Pons (tissue), 1 donor: ENCODE data around the gene MORN5.
"Not testable (repeated sequence)": the region's sequence is repeated elsewhere in the genome, so short reads cannot be mapped to it uniquely, and the experiment has no call there.

Experiments used
- DNase-seq: peaks from one replicate; pipeline ENCODE4 v3.0.0-alpha.2; 2016; ENCODE audit warnings: low spot score

Gene MORN5

GRCh38 chr9:122159026-122159924, at the start of gene MORN5, which contains the start of gene NDUFA8:
MORN5 (plus strand) TSS chr9:122159908; CDS start chr9:122159973, 65 bp downstream.
NDUFA8 (minus strand) TSS chr9:122159779; CDS start chr9:122159677, 102 bp downstream.
- peak; percentile 92 for DNase-seq

GRCh38 chr9:122110100-122110833, 49.4 kb upstream of the MORN5 start:
- DNase-seq = no peak

- DNase-seq = no peak
Observed at GRCh38 chr9:122111413-122112085, 48.2 kb upstream of the MORN5 start.

GRCh38 chr9:122112238-122112637, 47.5 kb upstream of the MORN5 start:
- DNase-seq = no peak

GRCh38 chr9:122113574-122113973, 46.1 kb upstream of the MORN5 start:
- no peak for DNase-seq

GRCh38 chr9:122115176-122116035, 44.3 kb upstream of the MORN5 start:
- no peak for DNase-seq

- no peak for DNase-seq
Observed at GRCh38 chr9:122116040-122116439, 43.7 kb upstream of the MORN5 start.

- no peak for DNase-seq
Observed at GRCh38 chr9:122116448-122117173, 43.1 kb upstream of the MORN5 start.

- not testable (repeated sequence) for DNase-seq
Observed at GRCh38 chr9:122117241-122117640, 42.5 kb upstream of the MORN5 start.

- DNase-seq = no peak
Observed at GRCh38 chr9:122118343-122119165, 41.2 kb upstream of the MORN5 start.

- DNase-seq = no peak
Observed at GRCh38 chr9:122119166-122119521, 40.6 kb upstream of the MORN5 start.

- DNase-seq = no peak
Observed at GRCh38 chr9:122119721-122120120, 40.0 kb upstream of the MORN5 start.

- DNase-seq = no peak
Observed at GRCh38 chr9:122120316-122121071, 39.2 kb upstream of the MORN5 start.

- DNase-seq = no peak
Observed at GRCh38 chr9:122121391-122121790, 38.3 kb upstream of the MORN5 start.

GRCh38 chr9:122121931-122122330, 37.8 kb upstream of the MORN5 start:
- no peak for DNase-seq

GRCh38 chr9:122122468-122122867, 37.2 kb upstream of the MORN5 start:
- DNase-seq = no peak

GRCh38 chr9:122122903-122123632, 36.6 kb upstream of the MORN5 start:
- DNase-seq = peak; percentile 69

- DNase-seq = no peak
Observed at GRCh38 chr9:122124048-122124447, 35.7 kb upstream of the MORN5 start.
